ENCODE measurements around the gene DACT3. TPM values are rescaled to one million over a fixed set of nuclear protein-coding genes. Genes with fewer than 3 reads are reported as not detected.
A peak's percentile ranks its signal among the peaks of the same experiment; 100 is the strongest.

Gene DACT3
- total and polyA plus RNA-seq, 2 donors (not counting 1 experiment from before 2014, with no cell fraction given), result 5.6 to 11.5 TPM

DNA sequence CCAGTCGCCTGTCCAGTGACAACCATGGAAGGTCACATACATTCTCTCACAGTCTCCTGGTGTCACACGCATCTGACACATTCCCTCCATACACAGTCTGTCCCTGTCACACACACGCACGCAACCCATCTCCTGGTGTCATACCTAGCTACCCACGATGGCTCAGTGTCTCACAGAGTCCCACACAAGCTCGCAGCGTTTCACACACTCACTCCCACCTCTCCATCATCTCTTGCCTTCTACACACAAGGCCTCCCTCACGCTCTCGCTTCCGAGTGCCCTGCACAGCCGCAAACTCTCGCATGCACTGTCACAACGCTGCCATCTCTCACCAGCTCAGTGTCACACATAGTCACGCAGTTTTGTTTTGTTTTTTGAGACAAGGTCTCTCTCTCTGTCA lies 23.8 kb downstream of the DACT3 start:
- peak; percentile 34 for TF ChIP-seq EZH2 (IDR thresholded peaks at IDR 0.05; ENCODE audit: low read length, missing control alignments)
- no peak for TF ChIP-seq CTCF (conservative IDR thresholded peaks at IDR 0.05 in 1 of 2, IDR thresholded peaks at IDR 0.05 in 1 of 2; ENCODE audit: low read depth in 1 of 2, low read length in 2 of 2)
- Histone ChIP-seq H3K27me3 (ENCODE audit: control insufficient read depth, insufficient read depth, low read length) (peaks cover 2% of the 10 kb centered on the region), H3K9ac (ENCODE audit: insufficient read depth, low read length) (no peak overlapping the region), H3K4me2 (ENCODE audit: extremely low read depth, insufficient read depth, low read length) (no peak overlapping the region), H3K9me3 (ENCODE audit: control insufficient read depth, insufficient read depth, low read depth, low read length) (no peaks in the 10 kb centered on the region), H2AFZ (ENCODE audit: low read length) (no peak overlapping the region), H3K79me2 (ENCODE audit: control insufficient read depth, insufficient read depth, low read length) (no peaks in the 10 kb centered on the region), H3K27ac (ENCODE audit: insufficient read depth, low read length) (no peak overlapping the region), H3K4me3 (replicated peaks in 1 of 4; ENCODE audit: control extremely low read depth in 1 of 4, insufficient read depth in 1 of 4, low read depth in 3 of 4, low read length in 4 of 4) (no peak overlapping the region), H3K36me3 (ENCODE audit: control insufficient read depth, insufficient read depth, low read length) (no peaks in the 10 kb centered on the region), H3K4me1 (ENCODE audit: control insufficient read depth, extremely low read depth, insufficient read depth, low read length) (peaks cover 10% of the 10 kb centered on the region), H4K20me1 (ENCODE audit: control insufficient read depth, extremely low read depth, insufficient read depth, low read length) (no peaks in the 10 kb centered on the region)
- DNase-seq (ENCODE audit: low read depth in 2 of 2), result no peak

GRCh38 chr19:46635920-46636761 lies 24.8 kb downstream of the DACT3 start, which contains the start of gene GNG8:
GNG8 (minus strand) TSS chr19:46636202; CDS start chr19:46634682, 1,520 bp downstream.
- Histone ChIP-seq H3K9ac (ENCODE audit: insufficient read depth, low read length) (no peak within 1 kb of the TSS), H3K27ac (ENCODE audit: insufficient read depth, low read length) (no peak within 1 kb of the TSS), H3K9me3 (ENCODE audit: control insufficient read depth, insufficient read depth, low read depth, low read length) (no peaks in the 10 kb centered on the region), H3K4me3 (replicated peaks in 1 of 4; ENCODE audit: control extremely low read depth in 1 of 4, insufficient read depth in 1 of 4, low read depth in 3 of 4, low read length in 4 of 4) (no peak within 1 kb of the TSS), H3K4me1 (ENCODE audit: control insufficient read depth, extremely low read depth, insufficient read depth, low read length) (peaks cover 17% of the 10 kb centered on the region), H4K20me1 (ENCODE audit: control insufficient read depth, extremely low read depth, insufficient read depth, low read length) (no peaks in the 10 kb centered on the region), H3K79me2 (ENCODE audit: control insufficient read depth, insufficient read depth, low read length) (no peaks in the 10 kb centered on the region), H3K4me2 (ENCODE audit: extremely low read depth, insufficient read depth, low read length) (no peak within 1 kb of the TSS), H2AFZ (ENCODE audit: low read length) (no peak within 1 kb of the TSS), H3K27me3 (ENCODE audit: control insufficient read depth, insufficient read depth, low read length) (peaks cover 2% of the 10 kb centered on the region), H3K36me3 (ENCODE audit: control insufficient read depth, insufficient read depth, low read length) (no peaks in the 10 kb centered on the region)
- no peak for DNase-seq (ENCODE audit: low read depth in 2 of 2)
- TF ChIP-seq CTCF (conservative IDR thresholded peaks at IDR 0.05 in 1 of 2, IDR thresholded peaks at IDR 0.05 in 1 of 2; ENCODE audit: low read depth in 1 of 2, low read length in 2 of 2) (no peak), EZH2 (IDR thresholded peaks at IDR 0.05; ENCODE audit: low read length, missing control alignments) (no peak)

GRCh38 chr19:46634656-46635218 lies 26.2 kb downstream of the DACT3 start:
- Histone ChIP-seq H3K4me2 (ENCODE audit: extremely low read depth, insufficient read depth, low read length) (no peak overlapping the region), H4K20me1 (ENCODE audit: control insufficient read depth, extremely low read depth, insufficient read depth, low read length) (no peaks in the 10 kb centered on the region), H3K4me1 (ENCODE audit: control insufficient read depth, extremely low read depth, insufficient read depth, low read length) (peaks cover 19% of the 10 kb centered on the region), H3K9me3 (ENCODE audit: control insufficient read depth, insufficient read depth, low read depth, low read length) (no peaks in the 10 kb centered on the region), H3K27me3 (ENCODE audit: control insufficient read depth, insufficient read depth, low read length) (peaks cover 2% of the 10 kb centered on the region), H3K36me3 (ENCODE audit: control insufficient read depth, insufficient read depth, low read length) (no peaks in the 10 kb centered on the region), H3K9ac (ENCODE audit: insufficient read depth, low read length) (no peak overlapping the region), H3K79me2 (ENCODE audit: control insufficient read depth, insufficient read depth, low read length) (no peaks in the 10 kb centered on the region), H3K4me3 (replicated peaks in 1 of 4; ENCODE audit: control extremely low read depth in 1 of 4, insufficient read depth in 1 of 4, low read depth in 3 of 4, low read length in 4 of 4) (peak overlapping the region in 1 of 4 experiments; percentile 32), H2AFZ (ENCODE audit: low read length) (no peak overlapping the region), H3K27ac (ENCODE audit: insufficient read depth, low read length) (no peak overlapping the region)
- TF ChIP-seq EZH2 (IDR thresholded peaks at IDR 0.05; ENCODE audit: low read length, missing control alignments) (no peak), CTCF (conservative IDR thresholded peaks at IDR 0.05 in 1 of 2, IDR thresholded peaks at IDR 0.05 in 1 of 2; ENCODE audit: low read depth in 1 of 2, low read length in 2 of 2) (no peak)
- no peak for DNase-seq (ENCODE audit: low read depth in 2 of 2)
